ENCODE data around the gene MCEMP1.
"Not testable (repeated sequence)": the region's sequence is repeated elsewhere in the genome, so short reads cannot be mapped to it uniquely, and the experiment has no call there.

- not testable (repeated sequence) for TF ChIP-seq POLR2A, CTCF (IDR thresholded peaks at IDR 0.05)
Observed at GRCh38 chr19:7643629-7644549, 33.0 kb upstream of the MCEMP1 start.

Measured in breast epithelium (tissue), 3 donors.